ENCODE results near the gene NLK.

GRCh38 chr17:28242791-28243190 lies 200.3 kb downstream of the NLK start:
- TF ChIP-seq, protein P1, sequence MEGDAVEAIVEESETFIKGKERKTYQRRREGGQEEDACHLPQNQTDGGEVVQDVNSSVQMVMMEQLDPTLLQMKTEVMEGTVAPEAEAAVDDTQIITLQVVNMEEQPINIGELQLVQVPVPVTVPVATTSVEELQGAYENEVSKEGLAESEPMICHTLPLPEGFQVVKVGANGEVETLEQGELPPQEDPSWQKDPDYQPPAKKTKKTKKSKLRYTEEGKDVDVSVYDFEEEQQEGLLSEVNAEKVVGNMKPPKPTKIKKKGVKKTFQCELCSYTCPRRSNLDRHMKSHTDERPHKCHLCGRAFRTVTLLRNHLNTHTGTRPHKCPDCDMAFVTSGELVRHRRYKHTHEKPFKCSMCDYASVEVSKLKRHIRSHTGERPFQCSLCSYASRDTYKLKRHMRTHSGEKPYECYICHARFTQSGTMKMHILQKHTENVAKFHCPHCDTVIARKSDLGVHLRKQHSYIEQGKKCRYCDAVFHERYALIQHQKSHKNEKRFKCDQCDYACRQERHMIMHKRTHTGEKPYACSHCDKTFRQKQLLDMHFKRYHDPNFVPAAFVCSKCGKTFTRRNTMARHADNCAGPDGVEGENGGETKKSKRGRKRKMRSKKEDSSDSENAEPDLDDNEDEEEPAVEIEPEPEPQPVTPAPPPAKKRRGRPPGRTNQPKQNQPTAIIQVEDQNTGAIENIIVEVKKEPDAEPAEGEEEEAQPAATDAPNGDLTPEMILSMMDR (conservative IDR thresholded peaks at IDR 0.05; ENCODE audit: low read length): no peak
- no peak for TF ChIP-seq EZH2phosphoT487 (IDR thresholded peaks at IDR 0.05; ENCODE audit: borderline replicate concordance)

Data from Loucy (cell line).